ENCODE measurements around the gene DYNLL2.

GRCh38 chr17:58107306-58107705 lies 24.1 kb downstream of the DYNLL2 start:
- TF ChIP-seq EZH2 (optimal IDR thresholded peaks at IDR 0.05; ENCODE audit: low read depth, low read length), result no peak
- TF ChIP-seq, protein P1, sequence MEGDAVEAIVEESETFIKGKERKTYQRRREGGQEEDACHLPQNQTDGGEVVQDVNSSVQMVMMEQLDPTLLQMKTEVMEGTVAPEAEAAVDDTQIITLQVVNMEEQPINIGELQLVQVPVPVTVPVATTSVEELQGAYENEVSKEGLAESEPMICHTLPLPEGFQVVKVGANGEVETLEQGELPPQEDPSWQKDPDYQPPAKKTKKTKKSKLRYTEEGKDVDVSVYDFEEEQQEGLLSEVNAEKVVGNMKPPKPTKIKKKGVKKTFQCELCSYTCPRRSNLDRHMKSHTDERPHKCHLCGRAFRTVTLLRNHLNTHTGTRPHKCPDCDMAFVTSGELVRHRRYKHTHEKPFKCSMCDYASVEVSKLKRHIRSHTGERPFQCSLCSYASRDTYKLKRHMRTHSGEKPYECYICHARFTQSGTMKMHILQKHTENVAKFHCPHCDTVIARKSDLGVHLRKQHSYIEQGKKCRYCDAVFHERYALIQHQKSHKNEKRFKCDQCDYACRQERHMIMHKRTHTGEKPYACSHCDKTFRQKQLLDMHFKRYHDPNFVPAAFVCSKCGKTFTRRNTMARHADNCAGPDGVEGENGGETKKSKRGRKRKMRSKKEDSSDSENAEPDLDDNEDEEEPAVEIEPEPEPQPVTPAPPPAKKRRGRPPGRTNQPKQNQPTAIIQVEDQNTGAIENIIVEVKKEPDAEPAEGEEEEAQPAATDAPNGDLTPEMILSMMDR (IDR thresholded peaks at IDR 0.05; ENCODE audit: low read length), result no peak
- TF ChIP-seq EZH2phosphoT487 (IDR thresholded peaks at IDR 0.05; ENCODE audit: low read length), result no peak

All from MM.1S (cell line).